HepG2 (cell line): ENCODE data around the gene STAT5A. TPM values are rescaled to one million over a fixed set of nuclear protein-coding genes. Genes with fewer than 3 reads are reported as not detected.
"Not testable (repeated sequence)": the region's sequence is repeated elsewhere in the genome, so short reads cannot be mapped to it uniquely, and the experiment has no call there.

Experiments
- ATAC-seq: fragments of 200-7000 bp; cut with Tn5 transposase; 3 replicates; pipeline ENCODE4 v1.9.1; 2020; ENCODE audit warnings: mild to moderate bottlenecking, moderate library complexity
- BruUV-seq: library from RNA; stranded (reverse); fragments of 400-500 nt; replicated peaks from 2 replicates; lab custom pipeline; 2021; lab: Mats Ljungman, UMichigan
- CTCF ChIA-PET: fragments of 300-600 bp; formaldehyde crosslinking; extraction: SDS; loops from one replicate; lab custom pipeline; 2021; ENCODE audit warnings: low total read pairs, inconsistent platforms, low intra/inter-chr PET ratio; lab: Yijun Ruan, JAX
- POLR2A ChIA-PET: fragments of 350-600 bp; sonication (Branson Sonifier 250); formaldehyde crosslinking; loops from one replicate; lab custom pipeline; 2020; ENCODE audit warnings: antibody characterized with exemption, inconsistent platforms; lab: Yijun Ruan, JAX
- DNase-seq: peaks from one replicate; pipeline ENCODE4 v3.0.0-alpha.2; 2015; ENCODE audit warnings: low spot score
- FAIRE-seq: peaks from 3 replicates; lab custom pipeline; 2011; peaks lifted over from hg19 to GRCh38; lab: Jason Lieb, UNC
- H2AFZ ChIP-seq: one replicate; pipeline ENCODE4 v1.6.1; 2011; ENCODE audit warnings: low read length, inconsistent platforms
- H3K27ac ChIP-seq: fragments of 300-600 bp; 3 replicates; pipeline ENCODE4 v1.8.0; 2011; ENCODE audit warnings: mixed run types, mild to moderate bottlenecking, mixed read lengths, low read length, inconsistent platforms; ENCODE audit not compliant: insufficient read depth; ENCODE audit errors: extremely low read length
- H3K27me3 ChIP-seq, 2 experiments: fragments of 200-600 bp in 1 of 2; 2 replicates in 1 of 2; 3 replicates in 1 of 2; pipeline versions ENCODE4 v1.6.0 to v1.8.0; 2011; ENCODE audit warnings: low read length in 2 of 2, mild to moderate bottlenecking in 2 of 2, moderate library complexity in 2 of 2, inconsistent platforms in 1 of 2; ENCODE audit not compliant: insufficient read depth in 2 of 2, control insufficient read depth in 1 of 2
- H3K36me3 ChIP-seq, 2 experiments: fragments of 200-600 bp in 1 of 2; replicated peaks in 1 of 2; 2 replicates in 1 of 2; 3 replicates in 1 of 2; pipeline versions ENCODE4 v1.5.1 to v1.8.0; 2011; ENCODE audit warnings: low read length in 2 of 2, inconsistent platforms in 1 of 2; ENCODE audit not compliant: insufficient read depth in 2 of 2, control insufficient read depth in 1 of 2
- H3K4me1 ChIP-seq: 2 replicates; pipeline ENCODE4 v1.5.1; 2012; ENCODE audit warnings: low read length, inconsistent platforms; ENCODE audit not compliant: insufficient read depth
- H3K4me2 ChIP-seq: 2 replicates; pipeline ENCODE4 v1.6.0; 2011; ENCODE audit warnings: low read depth, low read length, inconsistent platforms
- H3K4me3 ChIP-seq, 3 experiments: fragments of 200-600 bp in 1 of 3; sonication (generic), shearing (Covaris generic) in 1 of 3; replicated peaks in 1 of 3; 2 replicates each; pipeline ENCODE4 v1.5.1; 2011 to 2016; ENCODE audit warnings: low read length in 3 of 3, inconsistent platforms in 2 of 3, low read depth in 2 of 3, mild to moderate bottlenecking in 2 of 3, control low read depth in 1 of 3, mixed read lengths in 1 of 3; ENCODE audit not compliant: insufficient read depth in 1 of 3
- H3K79me2 ChIP-seq: one replicate; pipeline ENCODE4 v1.6.1; 2011; ENCODE audit warnings: low read length, inconsistent platforms; ENCODE audit not compliant: insufficient read depth
- H3K9ac ChIP-seq: 2 replicates; pipeline ENCODE4 v1.6.0; 2011; ENCODE audit warnings: mild to moderate bottlenecking, low read depth, low read length, inconsistent platforms; ENCODE audit not compliant: insufficient read depth
- H3K9me3 ChIP-seq: 2 replicates; pipeline ENCODE4 v1.5.1; 2012; ENCODE audit warnings: mild to moderate bottlenecking, low read length
- H4K20me1 ChIP-seq: 2 replicates; pipeline ENCODE4 v1.6.0; 2011; ENCODE audit warnings: inconsistent platforms, mild to moderate bottlenecking, low read length, moderate library complexity; ENCODE audit not compliant: insufficient read depth
- BRCA1 ChIP-seq: sonication (generic); formaldehyde crosslinking; IDR thresholded peaks from 2 replicates; pipeline ENCODE4 v1.4.0; 2020; ENCODE audit warnings: missing genetic modification reagents
- PTBP1 ChIP-seq: fragments of 200-400 bp; formaldehyde crosslinking; IDR thresholded peaks from 2 replicates; pipeline ENCODE4 v1.6.1; 2018; ENCODE audit warnings: low read length, low read depth; ENCODE audit not compliant: poor library complexity, severe bottlenecking
- RXRA ChIP-seq: sonication (generic); formaldehyde crosslinking; IDR thresholded peaks from 2 replicates; pipeline ENCODE4 v1.5.1; 2020; ENCODE audit warnings: missing genetic modification reagents
- ZNF629 ChIP-seq: sonication (generic); formaldehyde crosslinking; conservative IDR thresholded peaks from 2 replicates; pipeline ENCODE4 v1.5.0; 2020; ENCODE audit warnings: missing genetic modification reagents
- WGBS: methylation state at CpG from one replicate; pipeline ENCODE4 v1.1.6; 2017; ENCODE audit warnings: low lambda C conversion rate; 5-methylcytosine and 5-hydroxymethylcytosine counted together
- in situ Hi-C: cut with HindIII; loops from 2 replicates; pipeline ENCODE4 v1.10.0; 2017; ENCODE audit warnings: low pct_unique_long_range_greater_than_20kb; ENCODE audit not compliant: extremely low pct_ligation_motif_present
- intact Hi-C: fragments of 100-400 bp; cut with micrococcal nuclease; formaldehyde crosslinking; loops from one replicate; pipeline ENCODE4 v1.10.0; 2022; ENCODE audit not compliant: unreplicated experiment
- polyA plus RNA-seq, 8 experiments: library from polyadenylated mRNA; depleted of rRNA in 3 of 8; stranded (reverse) in 7 of 8; unstranded in 1 of 8; fragments of >200 nt; fragmentation: Illumina TruSeq in 4 of 8; extraction: Trizol in 4 of 8; gene quantifications; 2 replicates each; pipeline versions ENCODE4 v1.2.1 to v1.2.3, GENCODE V29; 2011 to 2016; ENCODE audit warnings: low read depth in 4 of 8, missing spikeins in 1 of 8, mixed read lengths in 1 of 8; ENCODE audit not compliant: insufficient read depth in 1 of 8
- total RNA-seq, 5 experiments: library from RNA; depleted of rRNA; stranded (reverse); fragments of >200 nt; fragmentation: Illumina TruSeq; extraction: Trizol; gene quantifications; 2 replicates each; pipeline ENCODE4 v1.2.3, GENCODE V29; 2016; ENCODE audit warnings: low read depth in 1 of 5
- TF ChIP-seq, protein P1 (sequence below): sonication (generic); formaldehyde crosslinking; IDR thresholded peaks from 2 replicates; pipeline ENCODE4 v1.5.0; 2020; ENCODE audit warnings: missing genetic modification reagents
- TF ChIP-seq, protein P2 (sequence below): sonication (generic); formaldehyde crosslinking; IDR thresholded peaks from 2 replicates; pipeline ENCODE4 v1.8.1; 2023; ENCODE audit warnings: mild to moderate bottlenecking, inconsistent platforms, moderate library complexity, missing genetic modification reagents, borderline replicate concordance

Gene STAT5A
- total and polyA plus RNA-seq, 2 of the 13 experiments (the other 11 are each of a cell fraction or from before 2014, with no cell fraction given): 1.4 to 4.1 TPM

DNA sequence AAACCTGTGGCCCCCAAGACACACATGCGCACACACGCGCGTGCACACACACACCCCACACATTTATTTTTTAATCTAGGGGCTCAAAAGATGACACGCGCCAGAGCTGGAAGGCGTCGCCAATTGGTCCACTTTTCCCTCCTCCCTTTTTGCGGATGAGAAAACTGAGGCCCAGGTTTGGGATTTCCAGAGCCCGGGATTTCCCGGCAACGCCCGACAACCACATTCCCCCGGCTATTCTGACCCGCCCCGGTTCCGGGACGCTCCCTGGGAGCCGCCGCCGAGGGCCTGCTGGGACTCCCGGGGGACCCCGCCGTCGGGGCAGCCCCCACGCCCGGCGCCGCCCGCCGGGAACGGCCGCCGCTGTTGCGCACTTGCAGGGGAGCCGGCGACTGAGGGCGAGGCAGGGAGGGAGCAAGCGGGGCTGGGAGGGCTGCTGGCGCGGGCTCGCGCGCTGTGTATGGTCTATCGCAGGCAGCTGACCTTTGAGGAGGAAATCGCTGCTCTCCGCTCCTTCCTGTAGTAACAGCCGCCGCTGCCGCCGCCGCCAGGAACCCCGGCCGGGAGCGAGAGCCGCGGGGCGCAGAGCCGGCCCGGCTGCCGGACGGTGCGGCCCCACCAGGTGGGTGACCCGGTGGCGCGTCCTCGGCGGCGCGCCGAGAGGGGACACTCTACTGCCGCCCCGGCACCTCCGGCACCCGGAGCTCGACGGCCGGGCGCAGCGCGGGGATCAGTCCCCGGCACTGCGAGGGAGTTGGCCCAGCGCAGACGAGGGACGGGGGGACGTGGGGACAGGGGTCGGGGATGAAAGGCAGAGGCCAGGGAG, at the start of gene STAT5A (continued):
- TF ChIP-seq PTBP1 (no peak), ZNF629 (CRISPR knock-in tag) (peak; percentile 93), RXRA (CRISPR knock-in tag) (no peak; the same call in 1 of the 2 replicates), BRCA1 (CRISPR knock-in tag) (0 out of 2 replicates have a peak, but pooled peaks have one; percentile 37)
- TF ChIP-seq, protein P1, sequence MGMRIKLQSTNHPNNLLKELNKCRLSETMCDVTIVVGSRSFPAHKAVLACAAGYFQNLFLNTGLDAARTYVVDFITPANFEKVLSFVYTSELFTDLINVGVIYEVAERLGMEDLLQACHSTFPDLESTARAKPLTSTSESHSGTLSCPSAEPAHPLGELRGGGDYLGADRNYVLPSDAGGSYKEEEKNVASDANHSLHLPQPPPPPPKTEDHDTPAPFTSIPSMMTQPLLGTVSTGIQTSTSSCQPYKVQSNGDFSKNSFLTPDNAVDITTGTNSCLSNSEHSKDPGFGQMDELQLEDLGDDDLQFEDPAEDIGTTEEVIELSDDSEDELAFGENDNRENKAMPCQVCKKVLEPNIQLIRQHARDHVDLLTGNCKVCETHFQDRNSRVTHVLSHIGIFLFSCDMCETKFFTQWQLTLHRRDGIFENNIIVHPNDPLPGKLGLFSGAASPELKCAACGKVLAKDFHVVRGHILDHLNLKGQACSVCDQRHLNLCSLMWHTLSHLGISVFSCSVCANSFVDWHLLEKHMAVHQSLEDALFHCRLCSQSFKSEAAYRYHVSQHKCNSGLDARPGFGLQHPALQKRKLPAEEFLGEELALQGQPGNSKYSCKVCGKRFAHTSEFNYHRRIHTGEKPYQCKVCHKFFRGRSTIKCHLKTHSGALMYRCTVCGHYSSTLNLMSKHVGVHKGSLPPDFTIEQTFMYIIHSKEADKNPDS (CRISPR knock-in tag): 0 out of 2 replicates have a peak, but pooled peaks have one; percentile 24
- TF ChIP-seq, protein P2, sequence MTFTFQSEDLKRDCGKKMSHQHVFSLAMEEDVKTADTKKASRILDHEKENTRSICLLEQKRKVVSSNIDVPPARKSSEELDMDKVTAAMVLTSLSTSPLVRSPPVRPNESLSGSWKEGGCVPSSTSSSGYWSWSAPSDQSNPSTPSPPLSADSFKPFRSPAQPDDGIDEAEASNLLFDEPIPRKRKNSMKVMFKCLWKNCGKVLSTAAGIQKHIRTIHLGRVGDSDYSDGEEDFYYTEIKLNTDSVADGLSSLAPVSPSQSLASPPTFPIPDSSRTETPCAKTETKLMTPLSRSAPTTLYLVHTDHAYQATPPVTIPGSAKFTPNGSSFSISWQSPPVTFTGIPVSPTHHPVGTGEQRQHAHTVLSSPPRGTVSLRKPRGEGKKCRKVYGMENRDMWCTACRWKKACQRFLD (CRISPR knock-in tag): 0 out of 2 replicates have a peak, but pooled peaks have one; percentile 2
- TF ChIP-seq, all 625 proteins: peak for 70

DNA sequence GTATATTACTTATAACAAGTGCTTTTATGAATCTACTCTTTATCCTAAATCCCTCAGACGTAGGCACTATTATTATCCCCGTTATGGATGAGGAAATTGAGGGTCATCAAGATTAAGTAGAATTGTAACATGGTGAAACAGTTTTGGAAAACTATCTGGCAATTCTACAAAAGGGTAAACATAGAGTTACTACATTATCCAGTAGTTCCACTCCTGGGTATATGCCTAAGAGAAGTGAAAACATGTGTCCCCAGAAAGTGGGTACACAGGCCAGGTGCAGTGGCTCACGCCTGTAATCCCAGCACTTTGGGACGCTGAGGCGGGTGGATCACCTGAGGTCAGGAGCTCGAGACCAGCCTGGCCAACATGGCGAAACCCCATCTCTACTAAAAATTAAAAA, 48.7 kb upstream of the STAT5A start:
- BruUV-seq, in situ Hi-C loops, DNase-seq, H3K4me2 ChIP-seq, H3K36me3 ChIP-seq, H3K27me3 ChIP-seq, ATAC-seq, H3K9me3 ChIP-seq, FAIRE-seq, H3K4me3 ChIP-seq, POLR2A ChIA-PET, H2AFZ ChIP-seq, H4K20me1 ChIP-seq, intact Hi-C loops, H3K9ac ChIP-seq, CTCF ChIA-PET, H3K27ac ChIP-seq: not testable (repeated sequence)
- WGBS: 97% methylated on average over 7 of the region's 7 CpGs
- peaks cover 10% of the 10 kb centered on the region for H3K79me2 ChIP-seq
- peaks cover 13% of the 10 kb centered on the region for H3K4me1 ChIP-seq
